ENCODE results near the gene PSMC6.

GRCh38 chr14:52703225-52703624 is 3.8 kb upstream of the PSMC6 start:
- TF ChIP-seq CTCF (IDR thresholded peaks at IDR 0.05) (no peak), POLR2AphosphoS5 (IDR thresholded peaks at IDR 0.05) (no peak), EP300 (IDR thresholded peaks at IDR 0.05) (no peak), POLR2A (IDR thresholded peaks at IDR 0.05) (no peak)

Measured in gastroesophageal sphincter (tissue), 3 donors.